Upper lobe of left lung (tissue), 6 donors: ENCODE results near the gene TEX22. TPM values are rescaled to one million over a fixed set of nuclear protein-coding genes. Genes with fewer than 3 reads are reported as not detected.

ENCODE experiments used
- ATAC-seq, 2 donors: fragments of 200-7000 bp; cut with Tn5 transposase; one replicate each; pipeline ENCODE4 v1.9.1; 2022; ENCODE audit warnings: mild to moderate bottlenecking in 2 of 2, moderate library complexity in 2 of 2; ENCODE audit not compliant: low FRiP score in 2 of 2
- DNase-seq, 2 donors: peaks; one replicate each; pipeline ENCODE4 v3.0.0-alpha.2; 2019 to 2020
- H3K27ac ChIP-seq, 4 donors: fragments of 200-600 bp; sonication (generic); one replicate each; pipeline ENCODE4 v1.5.1; 2016 to 2019
- H3K27me3 ChIP-seq, 4 donors: fragments of 200-600 bp; sonication (generic); one replicate each; pipeline ENCODE4 v1.5.1; 2017 to 2019
- H3K36me3 ChIP-seq, 4 donors: fragments of 200-600 bp; sonication (generic); one replicate each; pipeline ENCODE4 v1.5.1; 2016 to 2019
- H3K4me1 ChIP-seq, 4 donors: fragments of 200-600 bp; sonication (generic); one replicate each; pipeline ENCODE4 v1.5.1; 2018 to 2019
- H3K4me3 ChIP-seq, 4 donors: fragments of 200-600 bp; sonication (generic); one replicate each; pipeline ENCODE4 v1.5.1; 2017 to 2019; ENCODE audit warnings: mild to moderate bottlenecking in 2 of 4, moderate library complexity in 1 of 4
- H3K9me3 ChIP-seq, 4 donors: fragments of 200-600 bp; sonication (generic); one replicate each; pipeline ENCODE4 v1.5.1; 2018 to 2019
- EP300 ChIP-seq, 4 donors: sonication (generic); formaldehyde crosslinking; IDR thresholded peaks; one replicate each; pipeline ENCODE4 v1.5.1; 2017; ENCODE audit warnings: antibody characterized with exemption in 4 of 4, control low read depth in 2 of 4
- POLR2A ChIP-seq, 4 donors: fragments of 450-650 bp; IDR thresholded peaks; one replicate each; pipeline ENCODE4 v1.5.1; 2016 to 2017; ENCODE audit warnings: antibody characterized with exemption in 4 of 4, mild to moderate bottlenecking in 2 of 4
- POLR2AphosphoS5 ChIP-seq, 2 donors: sonication (generic); formaldehyde crosslinking; IDR thresholded peaks; one replicate each; pipeline ENCODE4 v1.5.1; 2017; ENCODE audit warnings: antibody characterized with exemption in 2 of 2
- WGBS, 2 donors: methylation state at CpG; one replicate each; pipeline ENCODE4 v1.1.5; 2017 to 2018; 5-methylcytosine and 5-hydroxymethylcytosine counted together
- total RNA-seq, 6 donors: library from RNA; depleted of rRNA in 4 of 6; stranded (reverse); fragments of >200 nt in 4 of 6; gene quantifications; one replicate each; pipeline versions ENCODE4 v1.1.0 to v1.2.1, GENCODE V29; 2016 to 2021
- TF ChIP-seq, protein P1 (sequence below), 6 experiments: fragments of 450-650 bp in 4 of 6; fragments of 200-600 bp in 2 of 6; sonication (generic) in 2 of 6; IDR thresholded peaks; one replicate each; pipeline ENCODE4 v1.5.1; 2016 to 2019; ENCODE audit warnings: antibody characterized with exemption in 6 of 6
- donor health status: DM: no; HTN: no; CAD: no; lungs with moderate emphysema.
- donor health status: DM: no; HTN: yes; CAD: no; lungs with severe emphysema.

TEX22 gene
- total RNA-seq, 6 donors from 2014 or later: 1.2 to 2.1 (median 1.9) TPM; not detected in 3

DNA sequence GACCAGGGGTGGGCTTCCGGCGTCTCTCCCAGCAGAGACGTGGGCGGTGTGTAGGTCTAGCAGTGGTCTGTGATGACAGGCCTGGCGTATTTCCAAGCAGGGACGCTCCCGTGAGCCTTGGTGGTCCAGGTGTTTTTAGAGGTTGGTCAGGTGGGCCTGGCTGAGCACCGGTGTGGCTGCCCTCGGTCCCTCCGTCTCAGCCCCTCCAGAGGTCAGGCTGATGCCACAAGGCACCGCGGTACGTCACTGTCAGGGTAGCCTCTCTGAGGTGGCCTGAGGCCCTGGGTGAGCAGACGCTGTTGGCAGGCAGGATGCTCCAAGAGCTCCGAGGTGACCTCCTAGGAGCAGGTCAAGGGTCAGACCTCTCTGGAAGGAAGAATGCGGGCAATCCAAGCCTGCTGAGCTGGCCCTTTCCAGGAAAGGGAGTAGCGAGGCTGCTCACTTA lies 34.8 kb downstream of the TEX22 start:
- Histone ChIP-seq H3K4me3 (no peak overlapping the region), H3K9me3 (no peaks in the 10 kb centered on the region), H3K27me3 (no peaks in the 10 kb centered on the region), H3K36me3 (no peaks in the 10 kb centered on the region), H3K27ac (no peak overlapping the region), H3K4me1 (peaks cover 0 to 12% (median 8%) of the 10 kb centered on the region in 4 donors)
- ATAC-seq (no peak), DNase-seq (peak in 1 of 2 donors; percentile 50)
- WGBS, 2 donors: 90 to 100% methylated on average over 8 to 17 of the region's 17 CpGs
- no peak for TF ChIP-seq EP300 (IDR thresholded peaks at IDR 0.05)
- no peak for TF ChIP-seq POLR2A (IDR thresholded peaks at IDR 0.05)
- TF ChIP-seq POLR2AphosphoS5 (IDR thresholded peaks at IDR 0.05): no peak
- TF ChIP-seq, protein P1, sequence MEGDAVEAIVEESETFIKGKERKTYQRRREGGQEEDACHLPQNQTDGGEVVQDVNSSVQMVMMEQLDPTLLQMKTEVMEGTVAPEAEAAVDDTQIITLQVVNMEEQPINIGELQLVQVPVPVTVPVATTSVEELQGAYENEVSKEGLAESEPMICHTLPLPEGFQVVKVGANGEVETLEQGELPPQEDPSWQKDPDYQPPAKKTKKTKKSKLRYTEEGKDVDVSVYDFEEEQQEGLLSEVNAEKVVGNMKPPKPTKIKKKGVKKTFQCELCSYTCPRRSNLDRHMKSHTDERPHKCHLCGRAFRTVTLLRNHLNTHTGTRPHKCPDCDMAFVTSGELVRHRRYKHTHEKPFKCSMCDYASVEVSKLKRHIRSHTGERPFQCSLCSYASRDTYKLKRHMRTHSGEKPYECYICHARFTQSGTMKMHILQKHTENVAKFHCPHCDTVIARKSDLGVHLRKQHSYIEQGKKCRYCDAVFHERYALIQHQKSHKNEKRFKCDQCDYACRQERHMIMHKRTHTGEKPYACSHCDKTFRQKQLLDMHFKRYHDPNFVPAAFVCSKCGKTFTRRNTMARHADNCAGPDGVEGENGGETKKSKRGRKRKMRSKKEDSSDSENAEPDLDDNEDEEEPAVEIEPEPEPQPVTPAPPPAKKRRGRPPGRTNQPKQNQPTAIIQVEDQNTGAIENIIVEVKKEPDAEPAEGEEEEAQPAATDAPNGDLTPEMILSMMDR (IDR thresholded peaks at IDR 0.05): no peak

DNA sequence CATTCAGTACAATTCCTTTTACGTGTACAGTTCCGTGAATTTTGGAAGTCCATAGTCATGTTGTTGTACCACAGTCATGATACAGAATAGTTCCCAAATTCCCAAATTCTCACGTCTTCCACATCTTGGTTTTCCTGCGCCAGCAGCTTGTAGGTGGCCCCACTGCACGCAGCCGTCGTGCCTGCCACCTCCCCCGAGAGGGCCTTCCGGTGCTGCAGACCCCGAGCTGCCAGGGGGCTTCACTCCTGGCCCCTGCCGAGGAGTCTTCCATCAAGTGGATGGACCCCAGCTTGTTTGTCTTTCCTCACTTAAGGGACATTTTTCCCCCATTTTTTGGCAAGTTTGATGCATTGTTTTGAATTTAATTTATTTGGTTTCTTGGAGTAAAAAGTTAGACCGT lies 38.1 kb downstream of the TEX22 start:
- Histone ChIP-seq H3K4me1 (peaks cover 0 to 3% (median 0%) of the 10 kb centered on the region in 4 donors), H3K4me3 (no peak overlapping the region), H3K27ac (no peak overlapping the region), H3K27me3 (no peaks in the 10 kb centered on the region), H3K9me3 (no peaks in the 10 kb centered on the region), H3K36me3 (peaks cover 0 to 11% (median 2%) of the 10 kb centered on the region in 4 donors)
- DNase-seq: peak in 1 of 2 donors; percentile 66
- no peak for ATAC-seq
- TF ChIP-seq, protein P1 (IDR thresholded peaks at IDR 0.05): no peak
- TF ChIP-seq POLR2A (IDR thresholded peaks at IDR 0.05) (no peak), POLR2AphosphoS5 (IDR thresholded peaks at IDR 0.05) (no peak), EP300 (IDR thresholded peaks at IDR 0.05) (no peak)
- WGBS, 2 donors: 85 to 88% methylated on average over 12 of the region's 12 CpGs

DNA sequence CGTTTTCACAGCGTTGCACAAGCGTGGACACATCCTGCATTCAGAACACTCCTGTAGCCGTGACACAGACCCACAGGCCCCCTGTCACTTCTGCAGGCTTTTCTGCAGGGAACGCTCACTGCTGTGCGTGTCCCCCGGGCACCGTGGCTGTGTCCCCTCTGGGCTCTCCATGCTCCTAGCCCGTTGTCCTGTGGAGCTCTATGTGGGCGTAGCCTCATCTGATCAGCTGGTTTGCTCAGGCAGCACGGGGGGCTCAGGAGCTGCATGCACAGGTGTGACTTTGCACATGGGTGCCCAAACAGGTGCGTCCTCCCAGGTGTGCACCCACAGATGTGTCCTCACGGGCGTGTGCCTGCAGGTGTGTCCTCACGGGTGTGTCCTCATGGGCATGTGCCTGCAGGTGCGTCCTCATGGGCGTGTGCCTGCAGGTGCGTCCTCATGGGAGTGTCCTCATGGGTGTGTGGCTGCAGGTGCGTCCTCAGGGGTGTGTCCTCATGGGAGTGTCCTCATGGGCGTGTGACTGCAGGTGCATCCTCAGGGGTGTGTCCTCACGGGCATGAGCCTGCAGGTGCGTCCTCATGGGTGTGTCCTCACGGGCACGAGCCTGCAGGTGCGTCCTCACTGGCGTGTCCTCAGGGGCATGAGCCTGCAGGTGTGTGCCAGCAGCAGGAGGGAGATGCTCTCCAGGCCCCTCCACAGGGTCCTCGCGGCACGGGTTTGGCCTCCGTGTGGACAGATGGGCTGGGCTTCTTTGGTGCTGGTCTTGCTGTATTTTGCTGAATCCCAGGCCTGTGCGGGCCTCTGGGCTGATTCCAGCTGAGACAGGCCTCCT lies 38.8 kb downstream of the TEX22 start:
- WGBS, 2 donors: 85 to 86% methylated on average over 9 to 28 of the region's 31 CpGs
- ATAC-seq: no peak
- Histone ChIP-seq H3K9me3 (no peaks in the 10 kb centered on the region), H3K36me3 (peaks cover 0 to 15% (median 2%) of the 10 kb centered on the region in 4 donors), H3K4me1 (peaks cover 0 to 3% (median 0%) of the 10 kb centered on the region in 4 donors), H3K27me3 (no peaks in the 10 kb centered on the region), H3K4me3 (no peak overlapping the region), H3K27ac (no peak overlapping the region)
- DNase-seq: peak in 1 of 2 donors; percentile 68
- TF ChIP-seq POLR2A (IDR thresholded peaks at IDR 0.05) (no peak), EP300 (IDR thresholded peaks at IDR 0.05) (no peak), POLR2AphosphoS5 (IDR thresholded peaks at IDR 0.05) (no peak)
- TF ChIP-seq, protein P1 (IDR thresholded peaks at IDR 0.05): no peak

DNA sequence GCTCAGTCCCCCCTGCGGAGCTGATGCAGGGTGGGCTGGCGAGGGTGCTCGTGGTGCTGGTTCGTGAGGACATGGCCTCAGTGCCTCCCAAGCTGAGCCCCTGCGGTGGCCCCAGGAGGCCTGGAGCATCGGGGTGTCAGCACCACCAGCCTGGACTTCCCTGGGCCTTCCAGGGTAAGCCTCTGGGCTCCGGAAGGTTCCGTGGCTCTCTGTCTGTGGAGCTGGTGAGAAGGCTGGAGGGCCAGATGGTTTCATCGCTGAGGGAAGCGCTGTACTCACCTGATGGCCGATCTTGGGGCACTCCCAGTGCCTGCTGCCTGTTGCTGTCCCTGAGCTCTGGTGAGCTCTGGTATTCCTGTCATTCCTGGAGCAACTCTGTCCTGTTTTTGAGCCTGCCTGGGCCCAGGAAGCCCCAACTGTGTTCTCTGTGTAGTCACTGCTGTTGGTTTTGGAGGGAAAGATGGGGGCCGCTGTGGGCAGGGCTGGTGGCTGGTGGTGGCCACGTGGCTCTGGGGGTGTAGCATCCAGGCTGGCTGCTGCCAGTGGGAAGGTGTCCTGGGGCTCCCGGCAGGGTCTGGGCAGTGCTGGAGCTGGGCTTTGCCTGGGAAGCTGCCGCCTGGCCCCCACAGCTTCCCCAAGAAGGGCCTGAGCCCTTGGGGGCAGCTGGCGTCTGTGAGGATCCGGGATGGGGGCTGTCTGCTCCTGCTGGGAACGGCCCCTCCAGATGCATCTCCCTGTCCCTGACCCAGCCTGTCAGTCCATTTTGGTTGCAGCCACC lies 39.6 kb downstream of the TEX22 start:
- ATAC-seq (no peak), DNase-seq (peak in 1 of 2 donors; percentile 57)
- WGBS, 2 donors: 94 to 100% methylated on average over 7 to 18 of the region's 18 CpGs
- Histone ChIP-seq H3K27ac (no peak overlapping the region), H3K27me3 (no peaks in the 10 kb centered on the region), H3K4me3 (no peak overlapping the region), H3K36me3 (peaks cover 0 to 23% (median 8%) of the 10 kb centered on the region in 4 donors), H3K9me3 (no peaks in the 10 kb centered on the region), H3K4me1 (peaks cover 0 to 3% (median 0%) of the 10 kb centered on the region in 4 donors)
- TF ChIP-seq, protein P1 (IDR thresholded peaks at IDR 0.05): no peak
- TF ChIP-seq POLR2A (IDR thresholded peaks at IDR 0.05): no peak
- TF ChIP-seq POLR2AphosphoS5 (IDR thresholded peaks at IDR 0.05): no peak
- TF ChIP-seq EP300 (IDR thresholded peaks at IDR 0.05): no peak
